ENCODE measurements around the gene CDRT15L2. TPM values are rescaled to one million over a fixed set of nuclear protein-coding genes. Genes with fewer than 3 reads are reported as not detected.
"Not testable (repeated sequence)": the region's sequence is repeated elsewhere in the genome, so short reads cannot be mapped to it uniquely, and the experiment has no call there.

CDRT15L2 gene
- total and polyA plus RNA-seq, 4 donors, result not detected

DNA sequence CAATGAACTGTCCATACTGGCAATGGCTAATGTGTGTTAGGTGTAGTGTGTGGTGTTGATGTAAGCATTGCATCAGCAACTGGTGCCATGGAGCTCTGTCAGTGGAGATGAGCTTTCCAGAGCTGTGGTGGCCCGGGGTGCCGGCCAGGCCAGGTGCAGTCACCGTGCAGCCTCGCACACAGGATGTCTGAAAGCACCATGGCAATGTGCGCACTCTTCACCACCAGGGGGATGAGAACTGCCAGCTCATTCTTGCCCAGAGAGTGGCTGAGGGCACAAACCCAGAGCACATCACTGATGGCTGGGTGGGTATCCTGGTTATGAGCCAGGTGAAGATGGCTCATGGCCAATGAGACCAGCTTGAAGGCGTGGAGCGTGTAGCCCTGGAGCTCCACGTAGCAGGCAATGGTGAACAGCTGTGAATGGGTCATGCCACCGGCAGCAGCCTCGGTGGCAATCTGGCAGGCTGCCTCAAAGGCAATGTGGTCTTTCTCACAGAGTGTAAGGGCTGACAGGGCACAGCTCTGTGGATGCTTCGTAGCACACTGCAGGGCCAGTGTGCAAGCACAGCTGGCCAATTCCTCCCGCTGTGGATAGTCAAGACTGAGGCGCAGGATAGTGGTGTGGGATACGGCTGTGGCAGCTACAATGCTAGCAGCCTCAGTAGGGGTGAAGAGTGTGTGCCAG is 4.5 kb downstream of the CDRT15L2 start:
- H3K4me3 ChIP-seq (ENCODE audit: low read depth in 1 of 3, low read length in 3 of 3); H3K9me3 ChIP-seq (ENCODE audit: control insufficient read depth in 4 of 4, low read length in 3 of 4); DNase-seq (ENCODE audit: low spot score); H3K4me1 ChIP-seq (ENCODE audit: control insufficient read depth in 4 of 4, insufficient read depth in 4 of 4, low read length in 3 of 4); H3K36me3 ChIP-seq (ENCODE audit: control insufficient read depth in 4 of 4, insufficient read depth in 3 of 4, low read depth in 1 of 4, low read length in 3 of 4); H3K27me3 ChIP-seq (ENCODE audit: control insufficient read depth in 4 of 4, insufficient read depth in 4 of 4, low read length in 3 of 4); H3K27ac ChIP-seq (ENCODE audit: low read depth in 1 of 2, low read length in 2 of 2); H3K9ac ChIP-seq (ENCODE audit: low read depth in 1 of 2, low read length in 2 of 2): not testable (repeated sequence)
- WGBS, result 83% methylated on average over 9 of the region's 14 CpGs

DNA sequence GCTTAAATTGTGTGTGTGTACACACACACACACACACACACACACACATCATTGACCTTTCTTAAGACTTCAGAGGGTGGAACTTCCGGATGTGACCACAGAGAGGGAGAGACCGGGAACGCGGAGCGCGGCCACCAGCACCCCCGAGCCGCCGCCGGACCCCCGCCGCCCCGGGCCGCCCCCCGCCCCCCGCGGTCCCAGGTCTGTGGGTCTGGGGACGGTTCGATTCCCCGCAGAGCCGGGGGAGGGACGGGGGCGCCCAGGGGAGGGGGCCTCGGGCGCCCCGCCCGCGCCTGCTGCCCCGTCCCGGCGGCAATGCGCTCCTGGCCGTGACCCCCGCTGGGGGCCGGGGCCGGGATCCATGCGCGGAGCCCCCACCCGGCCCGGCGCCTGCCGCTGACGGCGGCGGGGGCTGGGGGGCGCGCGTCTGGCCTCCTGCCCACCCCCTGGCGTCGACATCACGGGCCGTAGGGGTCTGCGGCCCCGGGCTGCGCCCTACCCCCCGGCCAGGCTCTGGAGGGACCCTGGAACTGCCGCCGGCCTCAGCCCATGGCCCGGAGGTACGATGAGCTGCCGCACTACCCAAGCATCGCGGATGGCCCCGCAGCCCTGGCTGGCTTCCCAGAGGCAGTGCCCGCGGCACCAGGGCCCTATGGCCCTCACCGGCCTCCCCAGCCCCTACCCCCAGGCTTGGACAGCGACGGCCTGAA is 9.4 kb downstream of the CDRT15L2 start:
- H3K9me3 ChIP-seq (ENCODE audit: control insufficient read depth in 4 of 4, low read length in 3 of 4); H3K9ac ChIP-seq (ENCODE audit: low read depth in 1 of 2, low read length in 2 of 2); DNase-seq (ENCODE audit: low spot score); H3K27me3 ChIP-seq (ENCODE audit: control insufficient read depth in 4 of 4, insufficient read depth in 4 of 4, low read length in 3 of 4); H3K4me1 ChIP-seq (ENCODE audit: control insufficient read depth in 4 of 4, insufficient read depth in 4 of 4, low read length in 3 of 4); H3K27ac ChIP-seq (ENCODE audit: low read depth in 1 of 2, low read length in 2 of 2); H3K36me3 ChIP-seq (ENCODE audit: control insufficient read depth in 4 of 4, insufficient read depth in 3 of 4, low read depth in 1 of 4, low read length in 3 of 4): not testable (repeated sequence)
- peak; percentile 26 for TF ChIP-seq NR2F2 (IDR thresholded peaks at IDR 0.05)
- H3K4me3 ChIP-seq (ENCODE audit: low read depth in 1 of 3, low read length in 3 of 3), result peak overlapping the region in 1 of 3 donors; percentile 23
- 8% methylated on average over 69 of the region's 69 CpGs for WGBS

DNA sequence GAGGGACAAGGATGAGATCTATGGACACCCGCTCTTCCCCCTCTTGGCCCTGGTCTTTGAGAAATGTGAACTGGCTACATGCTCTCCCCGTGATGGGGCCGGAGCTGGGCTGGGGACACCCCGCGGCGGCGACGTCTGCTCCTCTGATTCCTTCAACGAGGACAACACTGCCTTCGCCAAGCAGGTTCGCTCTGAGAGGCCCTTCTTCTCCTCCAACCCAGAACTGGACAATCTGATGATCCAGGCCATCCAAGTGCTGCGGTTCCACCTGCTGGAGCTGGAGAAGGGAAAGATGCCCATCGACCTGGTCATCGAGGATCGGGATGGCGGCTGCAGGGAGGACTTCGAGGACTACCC is 9.9 kb downstream of the CDRT15L2 start:
- H3K9me3 ChIP-seq (ENCODE audit: control insufficient read depth in 4 of 4, low read length in 3 of 4); DNase-seq (ENCODE audit: low spot score); H3K4me1 ChIP-seq (ENCODE audit: control insufficient read depth in 4 of 4, insufficient read depth in 4 of 4, low read length in 3 of 4); H3K4me3 ChIP-seq (ENCODE audit: low read depth in 1 of 3, low read length in 3 of 3); H3K9ac ChIP-seq (ENCODE audit: low read depth in 1 of 2, low read length in 2 of 2); H3K36me3 ChIP-seq (ENCODE audit: control insufficient read depth in 4 of 4, insufficient read depth in 3 of 4, low read depth in 1 of 4, low read length in 3 of 4); H3K27ac ChIP-seq (ENCODE audit: low read depth in 1 of 2, low read length in 2 of 2); H3K27me3 ChIP-seq (ENCODE audit: control insufficient read depth in 4 of 4, insufficient read depth in 4 of 4, low read length in 3 of 4): not testable (repeated sequence)
- WGBS, result 87% methylated on average over 17 of the region's 17 CpGs

DNA sequence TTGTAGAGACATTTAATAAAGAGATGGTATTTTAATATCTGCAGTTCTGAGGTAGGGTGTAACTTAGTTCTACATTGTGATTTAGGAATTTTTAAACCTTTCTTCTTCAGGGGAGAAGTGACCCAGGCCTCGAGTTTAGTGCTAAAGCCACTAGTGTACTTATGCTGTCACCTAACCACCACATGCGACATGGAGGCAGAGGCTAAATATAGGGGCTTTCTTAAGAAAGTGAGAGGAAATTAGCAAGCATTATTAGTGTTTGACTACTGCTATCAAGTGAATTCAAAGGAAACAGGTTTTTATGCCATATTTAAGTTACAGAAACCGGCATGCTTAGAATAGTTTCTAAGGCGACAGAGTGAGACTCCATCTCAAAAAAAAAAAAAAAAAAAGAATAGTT is 11.5 kb downstream of the CDRT15L2 start:
- not testable (repeated sequence) for H3K36me3 ChIP-seq (ENCODE audit: control insufficient read depth in 4 of 4, insufficient read depth in 3 of 4, low read depth in 1 of 4, low read length in 3 of 4); H3K4me1 ChIP-seq (ENCODE audit: control insufficient read depth in 4 of 4, insufficient read depth in 4 of 4, low read length in 3 of 4); H3K9ac ChIP-seq (ENCODE audit: low read depth in 1 of 2, low read length in 2 of 2); H3K4me3 ChIP-seq (ENCODE audit: low read depth in 1 of 3, low read length in 3 of 3); H3K9me3 ChIP-seq (ENCODE audit: control insufficient read depth in 4 of 4, low read length in 3 of 4); DNase-seq (ENCODE audit: low spot score); H3K27me3 ChIP-seq (ENCODE audit: control insufficient read depth in 4 of 4, insufficient read depth in 4 of 4, low read length in 3 of 4); H3K27ac ChIP-seq (ENCODE audit: low read depth in 1 of 2, low read length in 2 of 2)
- 67% methylated on average over 2 of the region's 4 CpGs for WGBS

DNA sequence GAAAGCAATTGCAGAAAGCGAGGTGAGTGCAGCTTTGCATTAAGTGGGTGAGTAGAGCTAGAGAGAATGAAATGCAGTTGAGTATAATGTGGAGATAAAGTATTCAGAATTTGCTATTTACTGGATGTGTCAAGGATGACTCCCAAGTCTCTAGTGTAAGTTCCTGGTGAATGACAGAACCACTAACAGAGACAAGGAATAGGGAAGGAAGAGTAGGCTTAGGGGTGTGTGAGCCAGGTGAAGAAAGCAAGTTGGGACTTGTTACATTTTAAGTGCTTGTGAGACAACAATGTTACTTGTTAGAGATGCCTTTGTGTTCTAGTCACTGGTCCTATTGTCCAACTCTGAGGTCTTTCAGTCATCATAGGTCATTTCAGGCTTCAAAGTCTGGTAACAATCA is 26.0 kb downstream of the CDRT15L2 start:
- H3K27ac ChIP-seq (ENCODE audit: low read depth in 1 of 2, low read length in 2 of 2); H3K4me3 ChIP-seq (ENCODE audit: low read depth in 1 of 3, low read length in 3 of 3); H3K9me3 ChIP-seq (ENCODE audit: control insufficient read depth in 4 of 4, low read length in 3 of 4); H3K9ac ChIP-seq (ENCODE audit: low read depth in 1 of 2, low read length in 2 of 2); H3K4me1 ChIP-seq (ENCODE audit: control insufficient read depth in 4 of 4, insufficient read depth in 4 of 4, low read length in 3 of 4); DNase-seq (ENCODE audit: low spot score); H3K27me3 ChIP-seq (ENCODE audit: control insufficient read depth in 4 of 4, insufficient read depth in 4 of 4, low read length in 3 of 4); H3K36me3 ChIP-seq (ENCODE audit: control insufficient read depth in 4 of 4, insufficient read depth in 3 of 4, low read depth in 1 of 4, low read length in 3 of 4): not testable (repeated sequence)
- 94% methylated on average over 1 of the region's 1 CpG for WGBS

DNA sequence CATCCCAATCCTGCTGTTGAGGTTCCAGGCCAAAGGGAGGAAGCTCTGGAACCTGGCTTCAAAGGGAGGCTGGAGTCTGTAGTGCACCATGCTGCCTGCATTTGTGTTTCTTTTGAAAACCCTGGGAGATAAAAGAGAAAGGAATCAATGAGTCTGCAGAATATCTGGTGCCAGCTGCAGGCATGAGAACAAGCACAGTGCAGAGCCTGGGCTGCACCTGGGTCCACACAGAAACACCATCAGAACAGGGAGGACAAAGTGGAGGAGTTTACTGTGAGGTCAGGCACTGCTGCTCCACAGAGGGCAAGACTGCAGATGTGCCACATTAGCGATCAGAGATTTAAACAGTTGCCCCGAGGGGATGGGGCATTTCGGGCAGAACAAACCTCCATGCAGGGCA is 30.0 kb downstream of the CDRT15L2 start:
- H3K4me1 ChIP-seq (ENCODE audit: control insufficient read depth in 4 of 4, insufficient read depth in 4 of 4, low read length in 3 of 4); H3K9me3 ChIP-seq (ENCODE audit: control insufficient read depth in 4 of 4, low read length in 3 of 4); H3K27me3 ChIP-seq (ENCODE audit: control insufficient read depth in 4 of 4, insufficient read depth in 4 of 4, low read length in 3 of 4); H3K36me3 ChIP-seq (ENCODE audit: control insufficient read depth in 4 of 4, insufficient read depth in 3 of 4, low read depth in 1 of 4, low read length in 3 of 4); H3K4me3 ChIP-seq (ENCODE audit: low read depth in 1 of 3, low read length in 3 of 3); DNase-seq (ENCODE audit: low spot score); H3K27ac ChIP-seq (ENCODE audit: low read depth in 1 of 2, low read length in 2 of 2); H3K9ac ChIP-seq (ENCODE audit: low read depth in 1 of 2, low read length in 2 of 2): not testable (repeated sequence)
- 88% methylated on average over 2 of the region's 3 CpGs for WGBS

Data from liver (tissue), 9 donors.